SK-N-SH treated with all-trans-retinoic acid at 6 μM for 48 hours (cell line): ENCODE measurements around the gene DUSP2.

Source experiments
- ATAC-seq: fragments of 200-7000 bp; cut with Tn5 transposase; 3 replicates; pipeline ENCODE4 v1.9.1; 2020; ENCODE audit warnings: mild to moderate bottlenecking, moderate library complexity
- ARNTL ChIP-seq: fragments of 450-650 bp; formaldehyde crosslinking; IDR thresholded peaks from 2 replicates; pipeline ENCODE4 v1.5.0; 2020; ENCODE audit warnings: low read depth, mild to moderate bottlenecking, moderate library complexity, borderline replicate concordance
- BACH2 ChIP-seq: fragments of 250-450 bp; sonication (Bioruptor Pico); IDR thresholded peaks from 2 replicates; pipeline ENCODE4 v1.9.0; 2021; ENCODE audit warnings: mild to moderate bottlenecking, borderline replicate concordance
- CSDC2 ChIP-seq: fragments of 250-450 bp; sonication (Bioruptor Pico); IDR thresholded peaks from 2 replicates; pipeline ENCODE4 v1.5.0; 2020; ENCODE audit warnings: mild to moderate bottlenecking, moderate library complexity
- ESRRG ChIP-seq: fragments of 250-450 bp; sonication (Bioruptor Pico); IDR thresholded peaks from 2 replicates; pipeline ENCODE4 v1.6.1; 2021; ENCODE audit warnings: mild to moderate bottlenecking
- GLIS3 ChIP-seq: fragments of 250-450 bp; sonication (Bioruptor Pico); IDR thresholded peaks from 2 replicates; pipeline ENCODE4 v1.5.0; 2020; ENCODE audit warnings: mild to moderate bottlenecking, moderate library complexity
- ISL1 ChIP-seq: fragments of 250-450 bp; sonication (Bioruptor Pico); IDR thresholded peaks from 2 replicates; pipeline ENCODE4 v2.1.2; 2022; ENCODE audit warnings: mild to moderate bottlenecking, moderate library complexity
- OSR1 ChIP-seq: fragments of 250-450 bp; sonication (Bioruptor Pico); IDR thresholded peaks from 2 replicates; pipeline ENCODE4 v1.8.0; 2022; ENCODE audit warnings: moderate library complexity, mild to moderate bottlenecking, inconsistent platforms
- RARB ChIP-seq: fragments of 250-450 bp; sonication (Bioruptor Pico); IDR thresholded peaks from 2 replicates; pipeline ENCODE4 v1.8.0; 2021; ENCODE audit warnings: mild to moderate bottlenecking, moderate library complexity
- SNAI2 ChIP-seq: fragments of 250-450 bp; sonication (Bioruptor Pico); IDR thresholded peaks from 2 replicates; pipeline ENCODE4 v1.5.0; 2020; ENCODE audit warnings: mild to moderate bottlenecking, moderate library complexity
- TCF4 ChIP-seq: fragments of 250-450 bp; sonication (Bioruptor Pico); IDR thresholded peaks from 2 replicates; pipeline ENCODE4 v1.8.0; 2021; ENCODE audit warnings: mild to moderate bottlenecking, moderate library complexity, borderline replicate concordance
- TOX ChIP-seq: fragments of 250-450 bp; sonication (Bioruptor Pico); IDR thresholded peaks from 2 replicates; pipeline ENCODE4 v1.8.0; 2021; ENCODE audit warnings: mild to moderate bottlenecking, moderate library complexity, borderline replicate concordance
- ZC3H10 ChIP-seq: fragments of 250-450 bp; sonication (Bioruptor Pico); IDR thresholded peaks from 2 replicates; pipeline ENCODE4 v1.5.1; 2021; ENCODE audit warnings: mild to moderate bottlenecking, moderate library complexity
- ZFP3 ChIP-seq: fragments of 250-450 bp; sonication (Bioruptor Pico); IDR thresholded peaks from 2 replicates; pipeline ENCODE4 v1.5.0; 2020; ENCODE audit warnings: mild to moderate bottlenecking, moderate library complexity
- ZFP30 ChIP-seq: fragments of 450-650 bp; formaldehyde crosslinking; IDR thresholded peaks from 2 replicates; pipeline ENCODE4 v1.5.0; 2022; ENCODE audit warnings: mild to moderate bottlenecking, moderate library complexity
- ZNF565 ChIP-seq: fragments of 450-650 bp; formaldehyde crosslinking; conservative IDR thresholded peaks from 2 replicates; pipeline ENCODE4 v1.5.0; 2020; ENCODE audit warnings: low read depth, mild to moderate bottlenecking, moderate library complexity
- ZNF70 ChIP-seq: fragments of 450-650 bp; formaldehyde crosslinking; IDR thresholded peaks from 2 replicates; pipeline ENCODE4 v1.5.0; 2020; ENCODE audit warnings: mild to moderate bottlenecking, moderate library complexity
- ZNF8 ChIP-seq: fragments of 450-650 bp; formaldehyde crosslinking; IDR thresholded peaks from 2 replicates; pipeline ENCODE4 v1.5.0; 2020; ENCODE audit warnings: mild to moderate bottlenecking, moderate library complexity
- TF ChIP-seq, protein P1 (sequence below): fragments of 250-450 bp; sonication (Bioruptor Pico); IDR thresholded peaks from 2 replicates; pipeline ENCODE4 v1.5.1; 2020; ENCODE audit warnings: low read depth, mild to moderate bottlenecking, moderate library complexity
- TF ChIP-seq, protein P2 (sequence below): fragments of 250-450 bp; sonication (Bioruptor Pico); IDR thresholded peaks from 2 replicates; pipeline ENCODE4 v1.8.0; 2021; ENCODE audit warnings: low read depth, mild to moderate bottlenecking, moderate library complexity, borderline replicate concordance
- TF ChIP-seq, protein P3 (sequence below): fragments of 250-450 bp; sonication (Bioruptor Pico); IDR thresholded peaks from 2 replicates; pipeline ENCODE4 v1.5.1; 2021; ENCODE audit warnings: mild to moderate bottlenecking, moderate library complexity
- TF ChIP-seq, protein P4 (sequence below): fragments of 250-450 bp; sonication (Bioruptor Pico); IDR thresholded peaks from 2 replicates; pipeline ENCODE4 v1.8.0; 2020; ENCODE audit warnings: mild to moderate bottlenecking, moderate library complexity, borderline replicate concordance

Gene DUSP2

DNA sequence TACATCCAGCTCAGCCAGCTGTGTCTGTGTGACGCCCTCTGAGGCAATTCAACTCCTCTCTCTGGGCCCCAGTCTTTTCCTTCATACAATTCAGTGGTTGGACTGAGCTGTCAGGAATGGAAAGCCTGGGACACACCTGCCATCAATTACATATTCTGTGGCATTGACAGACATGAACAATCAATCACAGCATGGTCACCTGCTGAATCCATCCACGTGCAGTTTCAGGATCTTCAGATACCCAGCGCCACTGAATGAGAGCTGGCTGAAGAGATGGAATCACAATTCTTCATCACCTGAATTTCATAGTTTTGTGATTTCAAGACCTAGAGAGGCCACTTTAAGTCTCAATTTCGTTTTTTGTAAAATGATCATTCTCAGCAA, 34.0 kb downstream of the DUSP2 start:
- no peak for ATAC-seq
- TF ChIP-seq, protein P1, sequence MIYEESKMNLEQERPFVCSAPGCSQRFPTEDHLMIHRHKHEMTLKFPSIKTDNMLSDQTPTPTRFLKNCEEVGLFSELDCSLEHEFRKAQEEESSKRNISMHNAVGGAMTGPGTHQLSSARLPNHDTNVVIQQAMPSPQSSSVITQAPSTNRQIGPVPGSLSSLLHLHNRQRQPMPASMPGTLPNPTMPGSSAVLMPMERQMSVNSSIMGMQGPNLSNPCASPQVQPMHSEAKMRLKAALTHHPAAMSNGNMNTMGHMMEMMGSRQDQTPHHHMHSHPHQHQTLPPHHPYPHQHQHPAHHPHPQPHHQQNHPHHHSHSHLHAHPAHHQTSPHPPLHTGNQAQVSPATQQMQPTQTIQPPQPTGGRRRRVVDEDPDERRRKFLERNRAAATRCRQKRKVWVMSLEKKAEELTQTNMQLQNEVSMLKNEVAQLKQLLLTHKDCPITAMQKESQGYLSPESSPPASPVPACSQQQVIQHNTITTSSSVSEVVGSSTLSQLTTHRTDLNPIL (CRISPR knock-in tag): no peak
- TF ChIP-seq ZC3H10 (CRISPR knock-in tag): no peak
- no peak for TF ChIP-seq ZNF565
- no peak for TF ChIP-seq SNAI2 (CRISPR knock-in tag)
- no peak for TF ChIP-seq CSDC2 (CRISPR knock-in tag)
- no peak for TF ChIP-seq BACH2 (CRISPR knock-in tag)
- no peak for TF ChIP-seq ZFP3 (CRISPR knock-in tag)
- no peak for TF ChIP-seq ARNTL
- TF ChIP-seq ISL1: no peak
- TF ChIP-seq, protein P2, sequence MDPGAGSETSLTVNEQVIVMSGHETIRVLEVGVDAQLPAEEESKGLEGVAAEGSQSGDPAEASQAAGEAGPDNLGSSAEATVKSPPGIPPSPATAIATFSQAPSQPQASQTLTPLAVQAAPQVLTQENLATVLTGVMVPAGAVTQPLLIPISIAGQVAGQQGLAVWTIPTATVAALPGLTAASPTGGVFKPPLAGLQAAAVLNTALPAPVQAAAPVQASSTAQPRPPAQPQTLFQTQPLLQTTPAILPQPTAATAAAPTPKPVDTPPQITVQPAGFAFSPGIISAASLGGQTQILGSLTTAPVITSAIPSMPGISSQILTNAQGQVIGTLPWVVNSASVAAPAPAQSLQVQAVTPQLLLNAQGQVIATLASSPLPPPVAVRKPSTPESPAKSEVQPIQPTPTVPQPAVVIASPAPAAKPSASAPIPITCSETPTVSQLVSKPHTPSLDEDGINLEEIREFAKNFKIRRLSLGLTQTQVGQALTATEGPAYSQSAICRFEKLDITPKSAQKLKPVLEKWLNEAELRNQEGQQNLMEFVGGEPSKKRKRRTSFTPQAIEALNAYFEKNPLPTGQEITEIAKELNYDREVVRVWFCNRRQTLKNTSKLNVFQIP: no peak
- no peak for TF ChIP-seq OSR1 (CRISPR knock-in tag)
- no peak for TF ChIP-seq RARB (CRISPR knock-in tag)
- TF ChIP-seq TCF4: no peak
- no peak for TF ChIP-seq ZFP30
- no peak for TF ChIP-seq ESRRG
- no peak for TF ChIP-seq GLIS3 (CRISPR knock-in tag)
- TF ChIP-seq, protein P3, sequence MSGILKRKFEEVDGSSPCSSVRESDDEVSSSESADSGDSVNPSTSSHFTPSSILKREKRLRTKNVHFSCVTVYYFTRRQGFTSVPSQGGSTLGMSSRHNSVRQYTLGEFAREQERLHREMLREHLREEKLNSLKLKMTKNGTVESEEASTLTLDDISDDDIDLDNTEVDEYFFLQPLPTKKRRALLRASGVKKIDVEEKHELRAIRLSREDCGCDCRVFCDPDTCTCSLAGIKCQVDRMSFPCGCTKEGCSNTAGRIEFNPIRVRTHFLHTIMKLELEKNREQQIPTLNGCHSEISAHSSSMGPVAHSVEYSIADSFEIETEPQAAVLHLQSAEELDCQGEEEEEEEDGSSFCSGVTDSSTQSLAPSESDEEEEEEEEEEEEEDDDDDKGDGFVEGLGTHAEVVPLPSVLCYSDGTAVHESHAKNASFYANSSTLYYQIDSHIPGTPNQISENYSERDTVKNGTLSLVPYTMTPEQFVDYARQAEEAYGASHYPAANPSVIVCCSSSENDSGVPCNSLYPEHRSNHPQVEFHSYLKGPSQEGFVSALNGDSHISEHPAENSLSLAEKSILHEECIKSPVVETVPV (CRISPR knock-in tag): no peak

DNA sequence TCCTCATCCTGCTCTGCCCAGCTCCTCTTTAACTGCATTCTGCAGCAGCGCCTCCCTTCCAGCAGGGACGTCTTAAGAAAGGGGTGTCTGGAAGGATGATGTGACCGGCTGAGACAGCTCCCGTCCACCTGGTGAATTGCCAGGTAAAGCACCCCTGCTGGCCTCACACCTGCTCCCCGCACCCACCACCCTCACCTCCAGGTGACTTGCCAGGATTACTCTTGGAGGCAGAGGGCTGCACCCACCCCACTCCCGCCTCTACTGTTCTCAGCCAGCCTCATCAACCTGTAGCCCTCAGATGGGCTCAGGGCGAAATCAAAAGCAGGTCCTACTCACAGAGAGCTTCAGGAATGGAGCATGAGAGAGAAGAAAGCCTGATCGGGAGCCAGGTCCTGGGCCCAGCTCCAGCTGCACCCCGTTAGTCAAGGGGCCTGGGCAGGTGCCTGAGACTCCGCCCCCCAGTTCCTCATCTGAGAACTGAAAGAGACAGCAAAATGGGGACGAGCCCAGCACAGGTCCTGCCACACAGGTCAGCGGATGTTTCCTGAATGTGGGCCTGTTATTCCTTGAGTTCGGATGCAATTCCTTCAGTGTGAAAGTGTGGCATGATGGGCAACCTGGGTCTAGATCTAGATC, 34.5 kb downstream of the DUSP2 start:
- ATAC-seq: no peak
- TF ChIP-seq ESRRG (no peak), OSR1 (CRISPR knock-in tag) (no peak), ZFP30 (no peak), ZFP3 (CRISPR knock-in tag) (no peak), ZC3H10 (CRISPR knock-in tag) (no peak), RARB (CRISPR knock-in tag) (no peak), TOX (no peak), ZNF70 (CRISPR knock-in tag) (no peak), ZNF8 (CRISPR knock-in tag) (no peak), SNAI2 (CRISPR knock-in tag) (no peak)
- TF ChIP-seq, protein P4, sequence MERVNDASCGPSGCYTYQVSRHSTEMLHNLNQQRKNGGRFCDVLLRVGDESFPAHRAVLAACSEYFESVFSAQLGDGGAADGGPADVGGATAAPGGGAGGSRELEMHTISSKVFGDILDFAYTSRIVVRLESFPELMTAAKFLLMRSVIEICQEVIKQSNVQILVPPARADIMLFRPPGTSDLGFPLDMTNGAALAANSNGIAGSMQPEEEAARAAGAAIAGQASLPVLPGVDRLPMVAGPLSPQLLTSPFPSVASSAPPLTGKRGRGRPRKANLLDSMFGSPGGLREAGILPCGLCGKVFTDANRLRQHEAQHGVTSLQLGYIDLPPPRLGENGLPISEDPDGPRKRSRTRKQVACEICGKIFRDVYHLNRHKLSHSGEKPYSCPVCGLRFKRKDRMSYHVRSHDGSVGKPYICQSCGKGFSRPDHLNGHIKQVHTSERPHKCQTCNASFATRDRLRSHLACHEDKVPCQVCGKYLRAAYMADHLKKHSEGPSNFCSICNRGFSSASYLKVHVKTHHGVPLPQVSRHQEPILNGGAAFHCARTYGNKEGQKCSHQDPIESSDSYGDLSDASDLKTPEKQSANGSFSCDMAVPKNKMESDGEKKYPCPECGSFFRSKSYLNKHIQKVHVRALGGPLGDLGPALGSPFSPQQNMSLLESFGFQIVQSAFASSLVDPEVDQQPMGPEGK (CRISPR knock-in tag): no peak
- TF ChIP-seq, protein P3 (CRISPR knock-in tag): no peak

DNA sequence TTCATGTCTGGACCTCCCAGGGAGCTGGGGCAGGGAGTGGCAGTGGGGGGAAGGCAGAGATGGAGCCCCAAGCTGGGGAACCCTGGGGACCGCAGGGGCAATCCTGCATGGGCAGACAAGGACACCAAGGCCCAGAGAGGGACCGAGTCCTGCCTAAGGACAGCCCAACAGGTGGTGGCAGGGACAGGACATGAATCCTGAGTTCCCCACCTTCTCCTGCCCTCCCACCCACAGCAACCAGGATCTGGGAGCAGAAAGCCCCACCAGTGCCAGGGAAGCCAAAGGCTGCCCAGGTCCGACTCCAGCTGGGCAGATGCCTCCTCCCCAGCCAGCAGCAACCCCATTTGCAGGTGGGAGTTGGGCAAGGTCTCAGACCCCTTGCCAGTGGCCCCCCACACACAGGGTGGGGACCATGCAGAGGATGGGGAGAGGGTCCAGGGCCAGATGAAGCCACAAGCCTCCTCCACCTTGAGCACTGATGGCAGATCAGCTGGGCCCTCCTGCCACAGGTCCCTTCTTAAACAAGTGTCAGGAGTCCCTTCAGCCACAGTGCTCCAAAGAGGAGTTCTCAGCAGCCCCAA, 35.2 kb downstream of the DUSP2 start:
- no peak for ATAC-seq
- TF ChIP-seq ZC3H10 (CRISPR knock-in tag): no peak
- TF ChIP-seq TCF4: no peak
- no peak for TF ChIP-seq ZNF70 (CRISPR knock-in tag)
- TF ChIP-seq, protein P3 (CRISPR knock-in tag): no peak
- no peak for TF ChIP-seq RARB (CRISPR knock-in tag)
- no peak for TF ChIP-seq CSDC2 (CRISPR knock-in tag)
- TF ChIP-seq, protein P1 (CRISPR knock-in tag): no peak
- no peak for TF ChIP-seq ARNTL
- TF ChIP-seq TOX: no peak
